ENCODE measurements around the gene NCKAP5L. TPM values are rescaled to one million over a fixed set of nuclear protein-coding genes. Genes with fewer than 3 reads are reported as not detected.

NCKAP5L gene
- total and polyA plus RNA-seq, 2 of the 8 experiments (the other 6 are each of a cell fraction or from before 2014, with no cell fraction given): 9.4 to 27.9 TPM

DNA sequence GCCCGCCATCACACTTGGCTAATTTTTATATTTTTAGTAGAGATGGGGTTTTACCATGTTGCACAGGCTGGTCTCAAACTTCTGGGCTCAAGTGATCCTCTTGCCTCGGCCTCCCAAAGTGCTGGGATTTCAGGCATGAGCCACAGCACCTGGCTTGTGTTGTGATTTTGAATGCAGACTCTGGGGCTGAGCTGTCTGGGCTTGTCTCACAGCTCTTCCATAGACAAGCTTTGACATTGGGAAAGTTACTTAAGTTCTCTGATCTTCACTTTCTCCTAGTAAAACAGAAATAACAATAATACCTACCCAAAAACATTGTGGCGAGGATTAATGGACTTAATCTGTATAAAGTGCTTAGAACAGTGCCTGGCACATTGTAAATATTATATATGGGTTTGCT is 50.9 kb downstream of the NCKAP5L start:
- DNase-seq (ENCODE audit: low read depth in 1 of 2, low spot score in 2 of 2): no peak
- H3K56ac ChIP-seq (replicated peaks; ENCODE audit: insufficient read length, low read depth, low read length): no peak overlapping the region
- no peaks in the 10 kb centered on the region for H3K79me2 ChIP-seq (ENCODE audit: control insufficient read depth in 1 of 2, insufficient read depth in 2 of 2, low read length in 2 of 2)
- H3K4ac ChIP-seq (replicated peaks; ENCODE audit: insufficient read length, low read depth, low read length): no peak overlapping the region
- H3K79me1 ChIP-seq (ENCODE audit: low read depth, low read length): no peaks in the 10 kb centered on the region
- no peaks in the 10 kb centered on the region for H3K36me3 ChIP-seq (ENCODE audit: control insufficient read depth in 2 of 4, insufficient read depth in 4 of 4, low read length in 3 of 4)
- H3K27ac ChIP-seq (ENCODE audit: low read depth, low read length): no peak overlapping the region
- H4K20me1 ChIP-seq (replicated peaks in 1 of 2; ENCODE audit: control insufficient read depth in 1 of 2, insufficient read depth in 2 of 2, low read length in 2 of 2): no peaks in the 10 kb centered on the region
- no peak overlapping the region for H3K4me3 ChIP-seq (ENCODE audit: extremely low read depth in 1 of 4, insufficient read depth in 2 of 4, low read depth in 3 of 4, low read length in 4 of 4)
- H3K9ac ChIP-seq (replicated peaks in 1 of 4; ENCODE audit: extremely low read depth in 1 of 4, low read depth in 3 of 4, low read length in 3 of 4): no peak overlapping the region
- H2BK20ac ChIP-seq (ENCODE audit: low read length): no peak overlapping the region
- no peak overlapping the region for H3K4me2 ChIP-seq (ENCODE audit: insufficient read depth in 1 of 2, low read depth in 2 of 2, low read length in 2 of 2)
- H2AK5ac ChIP-seq (ENCODE audit: low read depth, low read length): no peak overlapping the region
- no peaks in the 10 kb centered on the region for H3K23me2 ChIP-seq (ENCODE audit: low read depth, low read length)
- no peak overlapping the region for H4K8ac ChIP-seq (ENCODE audit: extremely low read depth, insufficient read depth, low read length)
- no peaks in the 10 kb centered on the region for H3K9me3 ChIP-seq (ENCODE audit: insufficient read depth in 2 of 2, low read depth in 1 of 2, low read length in 1 of 2)
- no peak overlapping the region for H4K91ac ChIP-seq (replicated peaks; ENCODE audit: insufficient read length, low read length)
- CTCF ChIA-PET (ENCODE audit: partially characterized antibody): interaction anchor here (0.6 to 3.1 kb wide), 51 partner anchors 9 to 292 kb away, joined by 3 to 75 read pairs (median 5); partner anchors contain the start of genes BCDIN3D, NCKAP5L and TMBIM6
- H3K23ac ChIP-seq (ENCODE audit: insufficient read length): no peak overlapping the region
- H3K14ac ChIP-seq (ENCODE audit: insufficient read length): no peak overlapping the region
- POLR2A ChIA-PET (ENCODE audit: partially characterized antibody): interaction anchor here (0.9 to 2.3 kb wide), 7 partner anchors 10 to 65 kb away, joined by 3 to 9 read pairs (median 4); partner anchors contain the start of genes BCDIN3D and TMBIM6
- no peak overlapping the region for H2BK5ac ChIP-seq (ENCODE audit: low read depth, low read length)
- no peak overlapping the region for H2AFZ ChIP-seq (ENCODE audit: low read length)
- FAIRE-seq: no peak
- TF ChIP-seq EP300 (IDR thresholded peaks at IDR 0.05; ENCODE audit: borderline replicate concordance in 1 of 2, low read depth in 2 of 2, low read length in 2 of 2): no peak
- no peak for TF ChIP-seq POU5F1 (IDR thresholded peaks at IDR 0.05; ENCODE audit: low read depth, low read length)
- no peak for TF ChIP-seq RXRA (IDR thresholded peaks at IDR 0.05; ENCODE audit: insufficient read depth, low read depth, low read length)
- TF ChIP-seq SP2 (IDR thresholded peaks at IDR 0.05; ENCODE audit: low read length): no peak
- TF ChIP-seq RNF2 (IDR thresholded peaks at IDR 0.05; ENCODE audit: borderline replicate concordance, low read depth, low read length, missing control alignments, poor library complexity, severe bottlenecking): no peak
- TF ChIP-seq, protein P1, sequence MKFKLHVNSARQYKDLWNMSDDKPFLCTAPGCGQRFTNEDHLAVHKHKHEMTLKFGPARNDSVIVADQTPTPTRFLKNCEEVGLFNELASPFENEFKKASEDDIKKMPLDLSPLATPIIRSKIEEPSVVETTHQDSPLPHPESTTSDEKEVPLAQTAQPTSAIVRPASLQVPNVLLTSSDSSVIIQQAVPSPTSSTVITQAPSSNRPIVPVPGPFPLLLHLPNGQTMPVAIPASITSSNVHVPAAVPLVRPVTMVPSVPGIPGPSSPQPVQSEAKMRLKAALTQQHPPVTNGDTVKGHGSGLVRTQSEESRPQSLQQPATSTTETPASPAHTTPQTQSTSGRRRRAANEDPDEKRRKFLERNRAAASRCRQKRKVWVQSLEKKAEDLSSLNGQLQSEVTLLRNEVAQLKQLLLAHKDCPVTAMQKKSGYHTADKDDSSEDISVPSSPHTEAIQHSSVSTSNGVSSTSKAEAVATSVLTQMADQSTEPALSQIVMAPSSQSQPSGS (IDR thresholded peaks at IDR 0.05; ENCODE audit: low read length): no peak
- TF ChIP-seq TCF12 (IDR thresholded peaks at IDR 0.05; ENCODE audit: low read depth, low read length): no peak
- no peak for TF ChIP-seq EGR1 (IDR thresholded peaks at IDR 0.05; ENCODE audit: borderline replicate concordance, low read depth, low read length)
- TF ChIP-seq JUND (IDR thresholded peaks at IDR 0.05; ENCODE audit: low read length): no peak
- no peak for TF ChIP-seq KDM4A (IDR thresholded peaks at IDR 0.05; ENCODE audit: low read depth, low read length, severe bottlenecking)
- H2BK15ac ChIP-seq (ENCODE audit: low read length): no peak overlapping the region
- peaks cover 0 to 2% (median 0%) of the 10 kb centered on the region in 4 experiments; a peak in 2 of 7 replicates for H3K4me1 ChIP-seq (replicated peaks in 1 of 4; ENCODE audit: control insufficient read depth in 3 of 4, insufficient read depth in 4 of 4, low read length in 3 of 4)
- WGBS, 2 experiments (ENCODE audit: extremely low coverage in 1 of 2, insufficient coverage in 1 of 2, insufficient read length in 1 of 2, insufficient replicate concordance in 2 of 2, low coverage in 1 of 2, low lambda C conversion rate in 2 of 2, missing lambda C conversion rate in 1 of 2): 87% methylated on average over 3 of the region's 3 CpGs; no CpG with 5 or more reads in 1 of the 2 experiments
- H4K5ac ChIP-seq (ENCODE audit: insufficient read length, low read depth, low read length): no peak overlapping the region
- H3K27me3 ChIP-seq (replicated peaks in 1 of 4; ENCODE audit: control insufficient read depth in 3 of 4, extremely low read depth in 1 of 4, insufficient read depth in 3 of 4, low read length in 3 of 4): no peaks in the 10 kb centered on the region
- no peak overlapping the region for H2BK120ac ChIP-seq (replicated peaks; ENCODE audit: low read depth, low read length)
- no peak overlapping the region for H3K18ac ChIP-seq (ENCODE audit: extremely low read depth, low read length)
- H2BK12ac ChIP-seq (ENCODE audit: low read depth, low read length): no peak overlapping the region

Measured in H1 (cell line).